Neural crest cell (in vitro differentiated cells): Measurements from ENCODE around the gene TMBIM4. TPM values are rescaled to one million over a fixed set of nuclear protein-coding genes. Genes with fewer than 3 reads are reported as not detected.

Source experiments
- DNase-seq: peaks from one replicate; pipeline ENCODE4 v3.0.0; 2021; ENCODE audit warnings: low read depth, mixed read lengths, low spot score
- H3K27ac Mint-ChIP-seq: one replicate; pipeline ENCODE4 v1.8.0; 2021; ENCODE audit warnings: mild to moderate bottlenecking, mixed read lengths; ENCODE audit not compliant: unreplicated experiment
- H3K27me3 Mint-ChIP-seq: 2 replicates; pipeline ENCODE4 v1.8.0; 2021; ENCODE audit warnings: low read depth, mild to moderate bottlenecking, mixed read lengths
- H3K36me3 Mint-ChIP-seq: 2 replicates; pipeline ENCODE4 v1.8.0; 2021; ENCODE audit warnings: low read depth, mild to moderate bottlenecking, mixed read lengths
- H3K4me1 Mint-ChIP-seq: 2 replicates; pipeline ENCODE4 v1.8.0; 2021; ENCODE audit warnings: mixed read lengths
- H3K4me3 Mint-ChIP-seq: one replicate; pipeline ENCODE4 v1.8.0; 2021; ENCODE audit warnings: mild to moderate bottlenecking, mixed read lengths
- H3K9me3 Mint-ChIP-seq: 2 replicates; pipeline ENCODE4 v1.8.0; 2021; ENCODE audit warnings: mixed read lengths
- total RNA-seq: library from RNA; stranded (reverse); gene quantifications from 2 replicates; pipeline ENCODE4 v1.2.1, GENCODE V29; 2021
- TF ChIP-seq, protein P1 (sequence below): fragments of 200-600 bp; sonication (generic); conservative IDR thresholded peaks from 2 replicates; pipeline ENCODE4 v1.5.0; 2021; ENCODE audit warnings: antibody characterized with exemption, mild to moderate bottlenecking

Gene TMBIM4
- total RNA-seq, 1 donor from 2014 or later, result 27.2 TPM

DNA sequence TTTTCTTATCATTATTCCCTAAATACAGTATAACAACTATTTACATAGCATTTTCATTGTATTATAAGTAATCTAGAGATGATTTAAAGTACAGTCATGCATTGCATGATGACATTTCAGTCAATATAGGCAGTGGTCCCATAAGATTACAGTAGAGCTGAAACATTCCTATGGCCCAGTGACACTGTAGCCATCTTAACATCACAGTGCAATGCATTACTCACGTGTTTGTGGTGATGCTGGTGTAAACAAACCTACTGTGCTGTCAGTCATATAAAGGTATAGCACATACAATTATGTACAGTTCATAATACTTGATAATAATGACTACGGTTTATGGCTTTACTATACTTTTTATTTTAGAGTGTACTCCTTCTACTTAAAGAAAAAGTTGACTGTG lies 52.6 kb downstream of the TMBIM4 start:
- no peaks in the 10 kb centered on the region for H3K27me3 Mint-ChIP-seq
- H3K27ac Mint-ChIP-seq, result no peak overlapping the region
- no peak overlapping the region for H3K4me3 Mint-ChIP-seq
- no peaks in the 10 kb centered on the region for H3K36me3 Mint-ChIP-seq
- no peak for DNase-seq
- TF ChIP-seq, protein P1, sequence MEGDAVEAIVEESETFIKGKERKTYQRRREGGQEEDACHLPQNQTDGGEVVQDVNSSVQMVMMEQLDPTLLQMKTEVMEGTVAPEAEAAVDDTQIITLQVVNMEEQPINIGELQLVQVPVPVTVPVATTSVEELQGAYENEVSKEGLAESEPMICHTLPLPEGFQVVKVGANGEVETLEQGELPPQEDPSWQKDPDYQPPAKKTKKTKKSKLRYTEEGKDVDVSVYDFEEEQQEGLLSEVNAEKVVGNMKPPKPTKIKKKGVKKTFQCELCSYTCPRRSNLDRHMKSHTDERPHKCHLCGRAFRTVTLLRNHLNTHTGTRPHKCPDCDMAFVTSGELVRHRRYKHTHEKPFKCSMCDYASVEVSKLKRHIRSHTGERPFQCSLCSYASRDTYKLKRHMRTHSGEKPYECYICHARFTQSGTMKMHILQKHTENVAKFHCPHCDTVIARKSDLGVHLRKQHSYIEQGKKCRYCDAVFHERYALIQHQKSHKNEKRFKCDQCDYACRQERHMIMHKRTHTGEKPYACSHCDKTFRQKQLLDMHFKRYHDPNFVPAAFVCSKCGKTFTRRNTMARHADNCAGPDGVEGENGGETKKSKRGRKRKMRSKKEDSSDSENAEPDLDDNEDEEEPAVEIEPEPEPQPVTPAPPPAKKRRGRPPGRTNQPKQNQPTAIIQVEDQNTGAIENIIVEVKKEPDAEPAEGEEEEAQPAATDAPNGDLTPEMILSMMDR, result no peak
- no peaks in the 10 kb centered on the region for H3K4me1 Mint-ChIP-seq
- no peaks in the 10 kb centered on the region for H3K9me3 Mint-ChIP-seq

DNA sequence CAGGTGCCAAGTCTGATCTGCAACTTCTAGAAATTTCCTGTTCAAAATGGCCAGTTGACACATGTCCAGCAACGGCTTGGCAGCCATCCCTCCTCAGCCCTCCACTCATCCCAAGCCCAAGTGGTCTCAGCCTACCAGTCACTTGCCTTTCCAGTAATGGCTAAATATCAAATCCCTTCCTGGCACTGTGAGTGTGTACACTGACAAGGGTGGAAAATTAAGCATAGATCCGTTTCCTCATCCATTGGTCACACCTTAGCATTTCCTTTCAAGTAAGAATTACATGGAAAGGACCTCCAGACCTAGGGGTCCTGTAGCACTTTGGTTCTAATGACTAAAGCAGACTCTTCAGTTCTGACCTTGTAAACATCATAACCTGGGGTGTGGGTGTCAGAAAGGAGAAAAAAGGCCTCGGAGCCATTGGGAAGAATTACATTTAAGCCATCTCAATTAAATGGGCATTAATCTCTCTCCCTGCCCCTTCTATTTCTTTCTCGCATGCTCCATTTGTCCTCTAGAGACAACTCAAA lies 54.7 kb downstream of the TMBIM4 start:
- DNase-seq, result no peak
- peaks cover 3% of the 10 kb centered on the region for H3K4me1 Mint-ChIP-seq
- H3K4me3 Mint-ChIP-seq, result no peak overlapping the region
- no peak overlapping the region for H3K27ac Mint-ChIP-seq
- H3K36me3 Mint-ChIP-seq, result no peaks in the 10 kb centered on the region
- H3K9me3 Mint-ChIP-seq, result no peaks in the 10 kb centered on the region
- TF ChIP-seq, protein P1, result no peak
- no peaks in the 10 kb centered on the region for H3K27me3 Mint-ChIP-seq

- Mint-ChIP-seq H3K27ac (no peak overlapping the region), H3K36me3 (no peaks in the 10 kb centered on the region), H3K9me3 (no peaks in the 10 kb centered on the region), H3K4me3 (no peak overlapping the region), H3K4me1 (peaks cover 3% of the 10 kb centered on the region), H3K27me3 (no peaks in the 10 kb centered on the region)
- TF ChIP-seq, protein P1, result no peak
- DNase-seq, result no peak
Measured at GRCh38 chr12:66113471-66113870, 56.3 kb downstream of the TMBIM4 start.

GRCh38 chr12:66111605-66112004 lies 58.2 kb downstream of the TMBIM4 start:
- H3K9me3 Mint-ChIP-seq, result no peaks in the 10 kb centered on the region
- no peaks in the 10 kb centered on the region for H3K27me3 Mint-ChIP-seq
- H3K36me3 Mint-ChIP-seq, result no peaks in the 10 kb centered on the region
- no peak overlapping the region for H3K27ac Mint-ChIP-seq
- H3K4me1 Mint-ChIP-seq, result peaks cover 9% of the 10 kb centered on the region
- H3K4me3 Mint-ChIP-seq, result no peak overlapping the region
- DNase-seq, result no peak
- TF ChIP-seq, protein P1, result no peak

DNA sequence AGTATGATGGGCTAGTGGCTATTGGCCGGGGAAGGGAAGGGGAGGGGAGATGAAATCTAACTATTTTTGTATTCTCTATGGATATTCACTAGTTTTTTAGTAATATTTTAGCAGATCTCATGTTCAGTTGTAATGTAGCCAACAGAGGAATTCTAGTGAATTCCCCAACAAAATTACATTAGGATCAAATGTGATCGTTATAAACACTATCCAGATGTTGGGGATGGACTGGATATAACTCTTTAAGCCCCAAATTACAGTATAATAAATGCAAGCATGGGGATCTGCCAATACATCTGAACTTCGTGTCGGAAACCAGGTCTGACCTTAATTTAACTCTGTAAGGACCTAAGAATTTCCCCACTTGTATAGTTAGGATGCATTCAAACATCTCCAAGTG lies 60.7 kb downstream of the TMBIM4 start:
- peaks cover 9% of the 10 kb centered on the region for H3K4me1 Mint-ChIP-seq
- no peaks in the 10 kb centered on the region for H3K36me3 Mint-ChIP-seq
- no peaks in the 10 kb centered on the region for H3K9me3 Mint-ChIP-seq
- no peak overlapping the region for H3K27ac Mint-ChIP-seq
- H3K4me3 Mint-ChIP-seq, result no peak overlapping the region
- no peak for DNase-seq
- TF ChIP-seq, protein P1, result no peak
- no peaks in the 10 kb centered on the region for H3K27me3 Mint-ChIP-seq

DNA sequence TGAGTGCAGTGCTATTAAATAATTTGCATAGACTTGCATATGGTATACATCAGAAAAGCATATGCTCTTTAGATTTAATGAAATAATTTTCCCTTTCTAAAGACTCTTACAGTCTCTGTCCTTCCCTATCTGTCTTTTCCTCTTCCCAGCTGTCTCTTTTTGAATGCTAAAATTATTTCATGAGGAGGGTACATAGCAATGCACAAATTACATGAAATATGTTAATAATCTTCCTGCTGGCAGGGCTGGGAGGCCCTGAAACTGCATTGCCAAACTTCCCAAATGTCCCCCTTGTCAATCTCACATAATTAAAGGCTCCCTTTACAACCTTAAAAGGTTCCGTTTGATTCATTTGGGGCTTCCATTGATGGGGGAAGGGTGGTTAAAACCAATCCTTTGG lies 61.4 kb downstream of the TMBIM4 start:
- H3K27me3 Mint-ChIP-seq, result no peaks in the 10 kb centered on the region
- no peaks in the 10 kb centered on the region for H3K9me3 Mint-ChIP-seq
- TF ChIP-seq, protein P1, result no peak
- H3K27ac Mint-ChIP-seq, result no peak overlapping the region
- no peak overlapping the region for H3K4me3 Mint-ChIP-seq
- no peak for DNase-seq
- H3K4me1 Mint-ChIP-seq, result peaks cover 9% of the 10 kb centered on the region
- H3K36me3 Mint-ChIP-seq, result no peaks in the 10 kb centered on the region
